ENCODE results near the gene CTNNA2.

Gene CTNNA2

GRCh38 chr2:80579756-80580155 lies 1066.9 kb downstream of the CTNNA2 start:
- no peaks in the 10 kb centered on the region for H4K20me1 ChIP-seq (ENCODE audit: insufficient read depth, low read length)
- H2AFZ ChIP-seq (ENCODE audit: low read depth, low read length), result no peak overlapping the region
- no peak for TF ChIP-seq EZH2 (IDR thresholded peaks at IDR 0.05; ENCODE audit: borderline replicate concordance, low read depth, low read length, severe bottlenecking)
- TF ChIP-seq, protein P1, sequence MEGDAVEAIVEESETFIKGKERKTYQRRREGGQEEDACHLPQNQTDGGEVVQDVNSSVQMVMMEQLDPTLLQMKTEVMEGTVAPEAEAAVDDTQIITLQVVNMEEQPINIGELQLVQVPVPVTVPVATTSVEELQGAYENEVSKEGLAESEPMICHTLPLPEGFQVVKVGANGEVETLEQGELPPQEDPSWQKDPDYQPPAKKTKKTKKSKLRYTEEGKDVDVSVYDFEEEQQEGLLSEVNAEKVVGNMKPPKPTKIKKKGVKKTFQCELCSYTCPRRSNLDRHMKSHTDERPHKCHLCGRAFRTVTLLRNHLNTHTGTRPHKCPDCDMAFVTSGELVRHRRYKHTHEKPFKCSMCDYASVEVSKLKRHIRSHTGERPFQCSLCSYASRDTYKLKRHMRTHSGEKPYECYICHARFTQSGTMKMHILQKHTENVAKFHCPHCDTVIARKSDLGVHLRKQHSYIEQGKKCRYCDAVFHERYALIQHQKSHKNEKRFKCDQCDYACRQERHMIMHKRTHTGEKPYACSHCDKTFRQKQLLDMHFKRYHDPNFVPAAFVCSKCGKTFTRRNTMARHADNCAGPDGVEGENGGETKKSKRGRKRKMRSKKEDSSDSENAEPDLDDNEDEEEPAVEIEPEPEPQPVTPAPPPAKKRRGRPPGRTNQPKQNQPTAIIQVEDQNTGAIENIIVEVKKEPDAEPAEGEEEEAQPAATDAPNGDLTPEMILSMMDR (IDR thresholded peaks at IDR 0.05; ENCODE audit: borderline replicate concordance, extremely low read depth, low read length, poor library complexity, severe bottlenecking), result no peak
- no peaks in the 10 kb centered on the region for H3K36me3 ChIP-seq (ENCODE audit: insufficient read depth, low read length)
- no peaks in the 10 kb centered on the region for H3K4me1 ChIP-seq (ENCODE audit: insufficient read depth, low read length)
- no peak overlapping the region for H3K27ac ChIP-seq (ENCODE audit: low read length)
- H3K9ac ChIP-seq (ENCODE audit: low read depth, low read length), result no peak overlapping the region
- H3K79me2 ChIP-seq (ENCODE audit: insufficient read depth, low read length), result no peaks in the 10 kb centered on the region
- no peak overlapping the region for H3K4me3 ChIP-seq (ENCODE audit: low read depth in 1 of 2, low read length in 2 of 2)
- H3K27me3 ChIP-seq (ENCODE audit: insufficient read depth, low read length, poor library complexity), result no peaks in the 10 kb centered on the region
- H3K4me2 ChIP-seq (ENCODE audit: insufficient read depth, low read length), result no peak overlapping the region
- DNase-seq, result no peak
- no peaks in the 10 kb centered on the region for H3K9me3 ChIP-seq (ENCODE audit: insufficient read depth, low read length, severe bottlenecking)
- ATAC-seq (ENCODE audit: insufficient read depth, low read depth), result no peak

GRCh38 chr2:80591233-80591632 lies 1078.4 kb downstream of the CTNNA2 start:
- H3K27me3 ChIP-seq (ENCODE audit: insufficient read depth, low read length, poor library complexity), result no peaks in the 10 kb centered on the region
- DNase-seq (no peak), ATAC-seq (ENCODE audit: insufficient read depth, low read depth) (0 out of 3 replicates have a peak, but pooled peaks have one; percentile 39)
- no peak overlapping the region for H3K4me2 ChIP-seq (ENCODE audit: insufficient read depth, low read length)
- H3K79me2 ChIP-seq (ENCODE audit: insufficient read depth, low read length), result no peaks in the 10 kb centered on the region
- H3K4me1 ChIP-seq (ENCODE audit: insufficient read depth, low read length), result no peaks in the 10 kb centered on the region
- H3K27ac ChIP-seq (ENCODE audit: low read length), result no peak overlapping the region
- TF ChIP-seq EZH2 (IDR thresholded peaks at IDR 0.05; ENCODE audit: borderline replicate concordance, low read depth, low read length, severe bottlenecking), result no peak
- TF ChIP-seq, protein P1 (IDR thresholded peaks at IDR 0.05; ENCODE audit: borderline replicate concordance, extremely low read depth, low read length, poor library complexity, severe bottlenecking), result no peak
- no peaks in the 10 kb centered on the region for H3K9me3 ChIP-seq (ENCODE audit: insufficient read depth, low read length, severe bottlenecking)
- H4K20me1 ChIP-seq (ENCODE audit: insufficient read depth, low read length), result no peaks in the 10 kb centered on the region
- H3K9ac ChIP-seq (ENCODE audit: low read depth, low read length), result no peak overlapping the region
- no peak overlapping the region for H2AFZ ChIP-seq (ENCODE audit: low read depth, low read length)
- no peaks in the 10 kb centered on the region for H3K36me3 ChIP-seq (ENCODE audit: insufficient read depth, low read length)
- H3K4me3 ChIP-seq (ENCODE audit: low read depth in 1 of 2, low read length in 2 of 2), result no peak overlapping the region

GRCh38 chr2:80592106-80592505 lies 1079.3 kb downstream of the CTNNA2 start:
- Histone ChIP-seq H3K9ac (ENCODE audit: low read depth, low read length) (no peak overlapping the region), H3K9me3 (ENCODE audit: insufficient read depth, low read length, severe bottlenecking) (no peaks in the 10 kb centered on the region), H3K4me1 (ENCODE audit: insufficient read depth, low read length) (no peaks in the 10 kb centered on the region), H3K27me3 (ENCODE audit: insufficient read depth, low read length, poor library complexity) (no peaks in the 10 kb centered on the region), H3K79me2 (ENCODE audit: insufficient read depth, low read length) (no peaks in the 10 kb centered on the region), H3K27ac (ENCODE audit: low read length) (no peak overlapping the region), H3K36me3 (ENCODE audit: insufficient read depth, low read length) (no peaks in the 10 kb centered on the region), H3K4me2 (ENCODE audit: insufficient read depth, low read length) (no peak overlapping the region), H4K20me1 (ENCODE audit: insufficient read depth, low read length) (no peaks in the 10 kb centered on the region), H2AFZ (ENCODE audit: low read depth, low read length) (no peak overlapping the region; the same call in 1 of the 2 replicates), H3K4me3 (ENCODE audit: low read depth in 1 of 2, low read length in 2 of 2) (no peak overlapping the region)
- ATAC-seq (ENCODE audit: insufficient read depth, low read depth) (no peak), DNase-seq (no peak)
- TF ChIP-seq, protein P1 (IDR thresholded peaks at IDR 0.05; ENCODE audit: borderline replicate concordance, extremely low read depth, low read length, poor library complexity, severe bottlenecking), result no peak
- TF ChIP-seq EZH2 (IDR thresholded peaks at IDR 0.05; ENCODE audit: borderline replicate concordance, low read depth, low read length, severe bottlenecking), result no peak

DNA sequence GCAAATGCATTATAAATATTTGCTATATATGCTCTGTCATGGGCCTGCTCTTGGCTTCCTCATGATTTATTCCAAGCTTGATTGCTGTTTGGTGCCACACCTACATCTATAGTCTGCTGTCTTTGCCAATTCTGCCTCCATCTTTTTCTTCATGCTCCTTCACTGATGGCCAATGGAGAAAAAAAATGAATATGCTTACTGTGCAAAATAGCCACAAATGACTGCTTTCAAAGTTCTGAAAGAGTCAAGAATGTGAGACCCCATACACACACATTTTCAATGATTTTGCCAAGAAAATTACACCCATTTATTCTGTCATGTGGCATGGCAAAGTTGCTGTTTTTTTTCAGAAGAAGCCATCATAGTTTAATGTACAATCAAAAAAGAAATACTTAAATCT lies 1097.3 kb downstream of the CTNNA2 start:
- Histone ChIP-seq H2AFZ (ENCODE audit: low read depth, low read length) (no peak overlapping the region), H3K4me1 (ENCODE audit: insufficient read depth, low read length) (no peaks in the 10 kb centered on the region), H3K4me3 (ENCODE audit: low read depth in 1 of 2, low read length in 2 of 2) (no peak overlapping the region), H3K27ac (ENCODE audit: low read length) (no peak overlapping the region), H3K4me2 (ENCODE audit: insufficient read depth, low read length) (no peak overlapping the region), H3K27me3 (ENCODE audit: insufficient read depth, low read length, poor library complexity) (no peaks in the 10 kb centered on the region), H3K9me3 (ENCODE audit: insufficient read depth, low read length, severe bottlenecking) (no peaks in the 10 kb centered on the region), H3K36me3 (ENCODE audit: insufficient read depth, low read length) (no peaks in the 10 kb centered on the region), H3K9ac (ENCODE audit: low read depth, low read length) (no peak overlapping the region), H3K79me2 (ENCODE audit: insufficient read depth, low read length) (no peaks in the 10 kb centered on the region), H4K20me1 (ENCODE audit: insufficient read depth, low read length) (no peaks in the 10 kb centered on the region)
- DNase-seq (no peak), ATAC-seq (ENCODE audit: insufficient read depth, low read depth) (no peak)
- TF ChIP-seq, protein P1 (IDR thresholded peaks at IDR 0.05; ENCODE audit: borderline replicate concordance, extremely low read depth, low read length, poor library complexity, severe bottlenecking), result no peak
- no peak for TF ChIP-seq EZH2 (IDR thresholded peaks at IDR 0.05; ENCODE audit: borderline replicate concordance, low read depth, low read length, severe bottlenecking)
